ENCODE measurements around the gene MAGI2.

DNA sequence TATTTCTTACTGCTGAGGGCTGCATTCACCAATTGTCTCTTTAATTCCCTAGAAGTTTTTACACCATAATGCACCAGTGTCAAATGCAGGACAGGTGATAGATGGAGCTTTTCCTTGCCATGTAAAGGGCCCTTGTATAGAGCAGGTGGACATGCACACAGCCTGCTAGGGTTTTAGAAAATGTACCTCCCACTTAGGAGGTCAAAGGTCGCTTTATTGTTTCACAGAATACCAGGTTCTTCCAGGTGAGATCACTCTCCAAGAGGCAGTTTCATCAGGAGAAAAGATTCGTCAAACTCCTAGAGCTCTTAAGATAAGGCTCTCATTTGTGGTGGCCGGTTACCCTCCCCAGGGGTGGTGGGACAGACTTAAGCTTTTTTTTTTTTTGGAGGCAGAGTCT is 1439.1 kb downstream of the MAGI2 start:
- TF ChIP-seq CTCF (IDR thresholded peaks at IDR 0.05) (no peak), POLR2A (IDR thresholded peaks at IDR 0.05) (no peak)
